Stimulated activated CD8-positive, alpha-beta memory T cell treated with anti-CD3 and anti-CD28 coated beads, Interleukin-7, amount 100 ng/mL, for 24 hours (primary cell): ENCODE data around the gene HPS4.
"Not testable (repeated sequence)": the region's sequence is repeated elsewhere in the genome, so short reads cannot be mapped to it uniquely, and the experiment has no call there.

Source experiments
- DNase-seq: peaks from one replicate; pipeline ENCODE4 v3.0.0-alpha.2; 2020; ENCODE audit warnings: low read depth

The HPS4 gene

DNA sequence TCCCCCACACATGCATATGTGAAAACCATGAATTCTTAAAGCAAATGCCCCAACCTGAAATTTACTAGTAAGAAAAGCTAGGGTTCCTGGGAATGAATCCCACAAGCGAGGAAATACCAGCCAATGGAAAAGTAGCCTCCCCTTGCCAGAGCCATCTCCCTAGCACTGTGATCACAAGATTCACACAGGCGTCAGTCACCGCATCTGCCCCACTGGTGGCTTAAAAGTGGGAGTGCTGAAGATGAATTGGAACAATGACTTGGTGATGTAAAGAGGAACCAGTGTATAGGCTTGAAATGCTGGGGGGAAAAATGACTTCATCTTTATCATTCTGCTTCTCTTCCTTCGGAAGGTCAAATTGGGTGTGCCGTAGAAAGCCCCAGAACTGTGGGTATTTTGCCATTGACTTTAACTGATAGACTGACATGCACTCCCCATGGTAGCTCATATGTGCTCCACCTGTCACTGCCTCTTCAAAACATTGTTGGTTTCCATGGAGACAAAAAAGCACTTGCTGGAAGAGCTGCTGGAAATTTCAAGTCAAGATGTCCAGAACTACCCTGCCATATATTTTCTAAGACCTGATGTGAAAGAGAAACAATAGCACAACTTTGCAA is 73.8 kb downstream of the HPS4 start:
- DNase-seq: no peak

- DNase-seq: not testable (repeated sequence)
These were observed 74.9 kb downstream of the HPS4 start for GRCh38 chr22:26408562-26409220.

- no peak for DNase-seq
These were observed 77.5 kb downstream of the HPS4 start for GRCh38 chr22:26406118-26406517.

DNA sequence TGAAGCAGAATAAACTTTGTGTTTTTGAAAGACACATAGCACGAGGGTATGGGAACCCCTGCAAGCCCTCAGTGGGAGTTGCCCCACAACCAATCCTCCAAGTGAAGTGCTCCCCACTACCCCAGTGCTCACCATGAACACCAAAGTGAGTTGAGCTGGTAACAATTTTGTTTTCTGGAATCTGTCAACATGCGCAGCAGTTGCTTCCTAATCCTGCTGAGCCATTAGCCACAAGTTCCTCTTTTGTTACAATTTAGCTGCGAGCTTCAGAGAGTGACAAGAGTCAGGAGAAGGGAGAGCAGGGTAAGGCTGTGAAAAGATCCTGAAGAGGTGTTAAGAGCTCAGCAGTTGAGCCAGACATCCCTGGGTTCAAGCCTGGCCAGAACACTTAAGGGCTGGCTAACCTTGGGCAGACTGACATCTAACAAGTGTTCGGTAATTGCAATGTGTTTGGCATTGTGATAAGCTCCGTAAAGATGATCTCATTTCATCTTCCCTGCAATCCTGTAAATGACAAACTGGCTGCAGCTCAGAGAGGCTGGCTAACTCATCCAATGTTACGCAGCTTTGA is 78.6 kb downstream of the HPS4 start:
- DNase-seq: no peak

- no peak for DNase-seq
These were observed 81.9 kb downstream of the HPS4 start for GRCh38 chr22:26401726-26402125.
